NOMO-1 (cell line): Measurements from ENCODE around the gene NRN1.
"Not testable (repeated sequence)": the region's sequence is repeated elsewhere in the genome, so short reads cannot be mapped to it uniquely, and the experiment has no call there.

Experiments used
- DNase-seq, 2 experiments: peaks; one replicate each; lab custom pipeline; 2025; ENCODE audit not compliant: unreplicated experiment in 2 of 2; lab: John Stamatoyannopoulos, UW

NRN1 gene

GRCh38 chr6:5984150-5985089 is 22.3 kb downstream of the NRN1 start:
- DNase-seq, result peak in 1 of 2 experiments; percentile 8

GRCh38 chr6:5981126-5982026 is 25.3 kb downstream of the NRN1 start:
- no peak for DNase-seq

- DNase-seq, result peak in 1 of 2 experiments; percentile 23
These were observed 26.9 kb downstream of the NRN1 start for GRCh38 chr6:5979650-5980420.

DNA sequence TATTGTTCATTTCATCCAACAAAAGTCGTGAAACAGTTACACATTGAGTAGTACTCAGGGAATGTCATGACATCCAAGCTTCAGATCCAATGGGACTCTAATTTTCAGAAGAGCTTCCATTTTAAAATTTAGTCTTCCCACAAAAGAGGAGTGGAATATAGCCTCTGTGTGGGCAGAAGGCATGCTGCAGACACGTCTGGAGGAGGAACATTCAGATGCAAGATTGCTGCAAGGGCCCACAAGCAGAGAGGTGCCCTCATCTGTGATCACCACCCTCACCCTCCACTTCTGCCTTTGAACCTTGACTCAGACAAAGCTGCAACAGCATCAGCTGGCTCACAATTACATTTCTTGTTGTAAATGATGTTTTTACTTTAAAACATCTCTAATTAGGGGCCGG is 29.9 kb downstream of the NRN1 start:
- DNase-seq, result no peak

DNA sequence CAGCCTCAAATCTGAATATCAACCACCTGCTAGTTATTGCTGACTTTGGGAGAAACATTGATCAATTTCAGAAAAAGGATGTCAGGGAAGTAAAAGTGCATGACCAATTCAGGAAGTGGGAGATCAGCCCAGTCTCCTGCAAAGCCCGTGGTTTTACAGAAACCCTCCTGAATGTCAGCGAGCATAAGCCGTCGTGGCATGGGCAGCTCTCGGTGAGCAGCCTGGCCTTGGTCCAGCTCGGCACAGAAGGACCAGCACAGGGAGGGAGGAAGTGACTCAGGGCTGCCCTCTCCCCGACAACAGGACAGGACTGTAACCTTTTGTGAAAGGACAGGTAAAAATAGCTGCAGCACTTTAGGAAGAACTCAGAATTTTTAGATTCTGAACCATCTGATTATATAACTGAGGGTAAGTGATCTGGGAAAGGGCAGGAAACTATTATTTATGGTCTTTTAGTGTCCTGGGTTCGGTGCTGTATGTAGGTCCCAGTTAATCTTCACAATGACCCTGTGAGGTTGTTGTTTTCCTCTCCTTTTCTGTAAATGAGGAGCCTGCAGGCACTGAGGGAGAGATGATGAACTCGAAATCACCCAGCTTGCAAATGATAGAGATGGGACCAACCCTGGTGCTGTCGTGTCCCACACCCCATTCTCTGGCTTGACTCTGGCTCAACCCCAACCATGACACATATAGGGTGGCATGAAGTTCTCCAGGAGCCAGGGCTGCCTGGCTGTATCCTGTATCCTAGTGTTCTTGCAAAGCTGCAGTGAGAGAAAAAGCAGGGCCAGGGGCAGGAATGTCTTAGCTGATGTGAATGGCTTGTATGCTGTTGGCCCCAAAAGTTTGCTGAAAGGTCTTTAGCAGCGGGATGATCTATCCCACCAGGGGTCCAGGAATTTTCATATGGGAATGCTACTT is 37.6 kb downstream of the NRN1 start:
- DNase-seq, result peak; percentile 6 to 8

DNA sequence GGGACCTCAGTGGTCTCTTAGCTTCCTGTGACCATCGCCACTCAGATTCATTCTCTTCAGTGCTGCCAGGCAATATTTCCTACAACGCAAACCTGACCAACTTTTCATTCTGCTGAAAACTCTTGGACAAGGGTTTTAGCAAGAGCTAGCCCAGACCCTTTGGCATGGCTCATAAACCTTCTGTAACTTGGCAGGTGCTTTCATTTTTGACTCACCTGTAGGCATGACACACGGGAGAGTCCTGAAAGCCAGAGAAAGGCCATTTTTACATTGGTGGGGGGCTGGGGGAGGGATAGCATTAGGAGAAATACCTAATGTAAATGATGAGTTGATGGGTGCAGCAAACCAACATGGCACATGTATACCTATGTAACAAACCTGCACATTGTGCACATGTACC is 38.7 kb downstream of the NRN1 start:
- not testable (repeated sequence) for DNase-seq

DNA sequence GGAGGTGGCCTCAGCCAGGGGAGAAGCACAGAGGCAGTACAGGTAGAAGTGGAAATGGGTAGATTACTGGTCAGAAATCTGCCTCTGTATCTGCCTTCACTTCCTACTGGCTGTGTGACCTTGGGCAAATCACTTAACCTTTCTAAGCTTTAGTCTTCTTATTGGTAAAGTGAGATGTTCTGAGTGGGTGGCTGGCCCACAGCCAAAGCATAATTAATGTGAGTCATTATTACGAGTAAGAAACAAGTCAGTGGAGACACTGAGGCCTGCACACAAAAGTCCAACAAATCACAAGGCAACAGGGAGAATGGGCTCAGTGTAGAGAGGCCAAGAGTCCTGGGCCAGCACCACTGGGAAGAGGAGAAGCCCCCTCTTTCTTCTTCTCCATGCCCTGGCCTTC is 39.1 kb downstream of the NRN1 start:
- DNase-seq, result no peak

DNA sequence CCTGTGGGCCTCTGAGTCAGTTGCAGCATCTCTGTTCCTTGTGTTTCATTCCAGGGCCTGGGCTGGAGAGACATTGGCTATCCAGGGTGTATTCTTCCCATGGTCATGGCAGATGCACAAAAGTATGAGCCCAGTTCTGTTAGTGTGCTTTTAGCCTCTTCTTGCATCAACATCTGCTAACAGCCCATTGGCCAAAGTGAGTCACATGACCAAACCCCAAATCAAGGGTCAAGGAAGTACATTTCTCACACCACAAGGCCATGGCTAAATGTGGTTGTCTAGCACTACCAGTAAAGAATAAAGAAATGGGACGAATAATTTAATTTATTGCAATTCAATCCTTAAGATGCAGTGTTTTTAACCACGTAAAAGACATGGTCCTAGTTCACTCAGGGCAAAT is 43.9 kb downstream of the NRN1 start:
- DNase-seq, result no peak

GRCh38 chr6:5961836-5962235 is 44.9 kb downstream of the NRN1 start:
- DNase-seq, result no peak

DNA sequence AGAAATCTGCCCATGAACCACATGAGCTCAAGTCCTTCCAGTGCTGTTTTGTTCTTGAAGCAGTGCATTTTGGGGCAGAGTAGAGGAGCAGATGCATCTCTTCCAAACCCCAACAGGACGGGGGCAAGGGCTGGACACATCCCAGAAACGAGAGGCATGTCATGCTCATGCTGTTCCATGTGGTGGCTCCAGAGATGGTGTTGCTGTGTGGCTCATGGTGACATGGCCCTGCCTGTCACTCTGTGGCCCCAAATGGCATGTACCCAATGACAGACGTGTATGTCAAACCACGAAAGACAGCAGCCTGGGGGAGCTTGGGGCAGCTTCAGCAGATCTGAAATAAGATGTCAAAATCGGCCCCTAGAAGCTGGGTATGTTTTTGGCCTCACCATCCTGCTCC is 46.3 kb downstream of the NRN1 start:
- no peak for DNase-seq

DNA sequence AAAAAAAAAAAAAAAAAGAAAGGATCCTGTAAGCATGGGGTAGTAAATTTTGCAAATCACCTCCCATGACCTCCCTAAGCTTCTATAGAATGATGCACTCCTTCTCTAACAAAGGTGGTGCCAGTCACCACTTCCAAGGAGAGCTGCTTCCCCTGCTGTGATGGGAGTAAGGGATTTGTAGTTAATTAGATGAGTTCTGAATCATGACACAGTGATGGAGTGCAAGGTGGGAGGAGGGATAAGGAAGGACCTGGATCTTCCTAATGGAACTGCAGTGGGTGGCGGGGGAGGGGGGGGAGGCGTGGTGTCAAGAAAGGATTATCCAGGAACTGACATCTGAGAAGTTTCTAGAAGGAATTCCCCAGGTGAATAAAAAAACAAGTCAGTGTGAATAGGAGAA is 47.8 kb downstream of the NRN1 start:
- DNase-seq, result no peak

- no peak for DNase-seq
These were observed 49.8 kb downstream of the NRN1 start for GRCh38 chr6:5956939-5957338.

DNA sequence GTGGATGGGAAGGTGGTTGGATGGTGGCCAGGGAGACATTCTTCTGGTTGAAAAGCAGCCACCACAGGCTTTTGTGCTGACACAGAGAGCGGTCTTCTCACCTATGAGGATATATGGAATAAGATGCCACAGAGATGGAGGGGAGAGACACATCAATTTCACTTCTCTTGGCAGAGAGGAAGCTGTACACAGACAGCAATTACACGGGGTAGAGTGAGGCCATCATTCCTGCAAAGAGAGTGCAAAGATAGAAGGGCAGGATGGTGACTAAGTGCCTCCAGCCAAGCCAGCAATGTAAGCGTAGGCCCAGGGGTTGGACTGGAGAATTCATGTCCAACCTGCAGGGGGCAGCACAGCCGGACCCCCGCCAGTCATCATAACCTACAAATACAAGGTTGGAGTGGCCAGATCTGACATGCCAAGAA is 56.4 kb downstream of the NRN1 start:
- peak; percentile 6 to 23 for DNase-seq
